Mesothelial cell of epicardium (in vitro differentiated cells): Measurements from ENCODE around the gene AMZ2. TPM values are rescaled to one million over a fixed set of nuclear protein-coding genes. Genes with fewer than 3 reads are reported as not detected.
"Not testable (repeated sequence)": the region's sequence is repeated elsewhere in the genome, so short reads cannot be mapped to it uniquely, and the experiment has no call there.

Experiments
- DNase-seq, 2 experiments: peaks; one replicate each; pipeline ENCODE4 v3.0.0; 2021; ENCODE audit warnings: low spot score in 2 of 2; ENCODE audit not compliant: unreplicated experiment in 2 of 2
- H3K27ac Mint-ChIP-seq: 2 replicates; pipeline ENCODE4 v1.8.0; 2021; ENCODE audit warnings: mixed read lengths
- H3K27me3 Mint-ChIP-seq: 2 replicates; pipeline ENCODE4 v1.8.0; 2021; ENCODE audit warnings: low read depth, mixed read lengths
- H3K36me3 Mint-ChIP-seq: 2 replicates; pipeline ENCODE4 v1.8.0; 2021; ENCODE audit warnings: mixed read lengths
- H3K4me1 Mint-ChIP-seq: 2 replicates; pipeline ENCODE4 v1.8.0; 2021; ENCODE audit warnings: mixed read lengths
- H3K4me3 Mint-ChIP-seq: 2 replicates; pipeline ENCODE4 v1.8.0; 2021; ENCODE audit warnings: mild to moderate bottlenecking, moderate library complexity, mixed read lengths
- H3K9me3 Mint-ChIP-seq: 2 replicates; pipeline ENCODE4 v1.8.0; 2021; ENCODE audit warnings: mixed read lengths
- total RNA-seq: library from RNA; stranded (reverse); gene quantifications from 3 replicates; pipeline ENCODE4 v1.2.1, GENCODE V29; 2021
- TF ChIP-seq, protein P1 (sequence below): fragments of 200-600 bp; sonication (generic); IDR thresholded peaks from one replicate; pipeline ENCODE4 v1.5.0; 2021; ENCODE audit warnings: antibody characterized with exemption; ENCODE audit not compliant: unreplicated experiment

The AMZ2 gene, protein sequence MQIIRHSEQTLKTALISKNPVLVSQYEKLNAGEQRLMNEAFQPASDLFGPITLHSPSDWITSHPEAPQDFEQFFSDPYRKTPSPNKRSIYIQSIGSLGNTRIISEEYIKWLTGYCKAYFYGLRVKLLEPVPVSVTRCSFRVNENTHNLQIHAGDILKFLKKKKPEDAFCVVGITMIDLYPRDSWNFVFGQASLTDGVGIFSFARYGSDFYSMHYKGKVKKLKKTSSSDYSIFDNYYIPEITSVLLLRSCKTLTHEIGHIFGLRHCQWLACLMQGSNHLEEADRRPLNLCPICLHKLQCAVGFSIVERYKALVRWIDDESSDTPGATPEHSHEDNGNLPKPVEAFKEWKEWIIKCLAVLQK
- 63.2 to 85.1 TPM (median 65.4 TPM) in 3 replicates for total RNA-seq

DNA sequence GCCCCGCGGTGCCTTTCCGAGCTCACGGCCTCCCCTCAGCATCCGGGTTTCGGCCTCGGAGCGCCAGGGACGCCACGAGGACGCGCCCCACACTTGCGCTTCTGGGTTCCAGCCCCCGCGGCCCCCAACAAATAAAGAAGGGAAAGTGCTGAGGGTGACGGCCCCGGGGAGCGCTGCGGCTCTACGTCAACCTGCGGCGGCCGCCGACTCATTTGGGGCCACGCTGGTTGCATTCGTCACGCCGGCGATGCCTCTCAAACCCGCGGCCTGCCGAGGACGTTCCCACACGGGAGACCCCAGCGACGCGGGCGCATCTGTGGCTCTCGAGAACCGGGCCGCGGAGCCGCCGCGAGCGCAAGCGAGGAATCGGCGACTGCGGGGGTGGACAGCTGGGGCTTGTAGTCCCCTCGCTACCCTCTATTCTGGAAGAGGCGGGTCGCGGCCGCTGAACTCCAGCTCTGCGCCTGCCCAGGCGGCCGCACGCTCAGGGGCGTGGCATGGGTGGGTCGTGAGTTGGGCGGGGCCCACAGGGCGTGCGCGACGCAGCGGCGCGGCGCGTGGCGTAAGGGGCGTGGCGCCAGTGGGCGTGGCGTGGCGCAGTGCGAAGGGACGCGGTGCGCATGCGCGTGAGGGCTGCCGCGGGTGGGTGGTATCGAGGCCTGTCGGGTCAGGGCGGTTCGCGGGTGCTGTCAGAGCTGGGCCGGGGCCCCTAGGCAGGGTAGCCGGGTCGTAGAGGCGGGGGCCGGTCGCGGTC lies at the start of gene AMZ2:
TSS of gene AMZ2 (plus strand) at position 599 of the 754 bp plus-strand sequence. CDS start 2,145 bp downstream, outside the sequence.
- peak within 1 kb of the TSS; percentile 85 for H3K27ac Mint-ChIP-seq

DNA sequence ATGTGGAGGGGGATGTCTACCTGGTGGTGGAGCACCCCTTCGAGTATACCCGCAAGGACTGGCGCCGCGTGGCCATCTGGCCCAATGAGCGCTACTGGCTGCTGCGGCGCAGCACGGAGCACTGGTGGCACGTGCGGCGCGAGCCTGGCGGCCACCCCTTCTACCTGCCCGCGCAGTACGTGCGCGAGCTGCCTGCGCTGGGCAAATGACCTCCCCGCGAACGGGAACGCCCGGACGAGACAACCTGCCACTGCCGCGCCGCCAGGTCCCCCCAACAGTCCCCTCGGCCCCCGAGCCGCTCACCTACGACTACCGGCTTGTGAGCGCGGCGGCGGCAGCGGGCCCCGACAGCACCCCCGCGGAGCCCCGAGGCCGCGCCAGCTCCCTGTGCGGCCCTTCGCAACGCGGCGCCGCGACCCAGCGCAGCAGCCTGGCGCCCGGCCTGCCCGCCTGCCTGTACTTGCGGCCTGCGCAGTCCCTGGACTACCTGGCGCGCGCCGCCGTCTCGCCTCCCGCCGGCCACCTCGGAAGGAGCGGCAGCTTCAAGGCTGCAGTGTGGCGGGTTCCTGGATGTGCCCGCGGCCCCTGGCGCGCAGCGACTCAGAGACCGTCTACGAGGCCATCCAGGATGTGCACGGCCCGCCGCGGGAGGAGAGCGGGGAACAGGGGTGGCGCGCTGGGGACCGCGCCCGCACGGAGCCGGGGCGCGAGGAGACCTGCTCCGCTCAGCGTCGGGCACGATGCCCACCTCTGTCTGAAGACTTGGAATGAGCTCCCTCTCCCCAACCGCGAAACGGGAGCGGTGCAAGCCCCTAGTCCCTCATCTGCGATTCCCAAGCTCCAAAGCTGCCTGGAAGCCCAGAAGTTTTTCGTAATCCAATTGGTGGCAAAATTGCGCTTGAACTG lies 48.7 kb upstream of the AMZ2 start:
- peaks cover 90% of the 10 kb centered on the region for H3K27me3 Mint-ChIP-seq
- TF ChIP-seq, protein P1, sequence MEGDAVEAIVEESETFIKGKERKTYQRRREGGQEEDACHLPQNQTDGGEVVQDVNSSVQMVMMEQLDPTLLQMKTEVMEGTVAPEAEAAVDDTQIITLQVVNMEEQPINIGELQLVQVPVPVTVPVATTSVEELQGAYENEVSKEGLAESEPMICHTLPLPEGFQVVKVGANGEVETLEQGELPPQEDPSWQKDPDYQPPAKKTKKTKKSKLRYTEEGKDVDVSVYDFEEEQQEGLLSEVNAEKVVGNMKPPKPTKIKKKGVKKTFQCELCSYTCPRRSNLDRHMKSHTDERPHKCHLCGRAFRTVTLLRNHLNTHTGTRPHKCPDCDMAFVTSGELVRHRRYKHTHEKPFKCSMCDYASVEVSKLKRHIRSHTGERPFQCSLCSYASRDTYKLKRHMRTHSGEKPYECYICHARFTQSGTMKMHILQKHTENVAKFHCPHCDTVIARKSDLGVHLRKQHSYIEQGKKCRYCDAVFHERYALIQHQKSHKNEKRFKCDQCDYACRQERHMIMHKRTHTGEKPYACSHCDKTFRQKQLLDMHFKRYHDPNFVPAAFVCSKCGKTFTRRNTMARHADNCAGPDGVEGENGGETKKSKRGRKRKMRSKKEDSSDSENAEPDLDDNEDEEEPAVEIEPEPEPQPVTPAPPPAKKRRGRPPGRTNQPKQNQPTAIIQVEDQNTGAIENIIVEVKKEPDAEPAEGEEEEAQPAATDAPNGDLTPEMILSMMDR = no peak
- DNase-seq = peak in 1 of 2 experiments; percentile 46
- peak overlapping the region; percentile 34 for H3K4me3 Mint-ChIP-seq
- H3K9me3 Mint-ChIP-seq = no peaks in the 10 kb centered on the region
- no peak overlapping the region for H3K27ac Mint-ChIP-seq
- no peaks in the 10 kb centered on the region for H3K36me3 Mint-ChIP-seq
- H3K4me1 Mint-ChIP-seq = peaks cover 16% of the 10 kb centered on the region

More for the DNA sequence above, at the start of gene AMZ2:
- Mint-ChIP-seq H3K36me3 (peaks cover 3% of the 10 kb centered on the region), H3K4me3 (peak within 1 kb of the TSS; percentile 92), H3K4me1 (peaks cover 14% of the 10 kb centered on the region), H3K27me3 (no peaks in the 10 kb centered on the region), H3K9me3 (no peaks in the 10 kb centered on the region)
- peak; percentile 91 to 98 for DNase-seq
- TF ChIP-seq, protein P1 = no peak

DNA sequence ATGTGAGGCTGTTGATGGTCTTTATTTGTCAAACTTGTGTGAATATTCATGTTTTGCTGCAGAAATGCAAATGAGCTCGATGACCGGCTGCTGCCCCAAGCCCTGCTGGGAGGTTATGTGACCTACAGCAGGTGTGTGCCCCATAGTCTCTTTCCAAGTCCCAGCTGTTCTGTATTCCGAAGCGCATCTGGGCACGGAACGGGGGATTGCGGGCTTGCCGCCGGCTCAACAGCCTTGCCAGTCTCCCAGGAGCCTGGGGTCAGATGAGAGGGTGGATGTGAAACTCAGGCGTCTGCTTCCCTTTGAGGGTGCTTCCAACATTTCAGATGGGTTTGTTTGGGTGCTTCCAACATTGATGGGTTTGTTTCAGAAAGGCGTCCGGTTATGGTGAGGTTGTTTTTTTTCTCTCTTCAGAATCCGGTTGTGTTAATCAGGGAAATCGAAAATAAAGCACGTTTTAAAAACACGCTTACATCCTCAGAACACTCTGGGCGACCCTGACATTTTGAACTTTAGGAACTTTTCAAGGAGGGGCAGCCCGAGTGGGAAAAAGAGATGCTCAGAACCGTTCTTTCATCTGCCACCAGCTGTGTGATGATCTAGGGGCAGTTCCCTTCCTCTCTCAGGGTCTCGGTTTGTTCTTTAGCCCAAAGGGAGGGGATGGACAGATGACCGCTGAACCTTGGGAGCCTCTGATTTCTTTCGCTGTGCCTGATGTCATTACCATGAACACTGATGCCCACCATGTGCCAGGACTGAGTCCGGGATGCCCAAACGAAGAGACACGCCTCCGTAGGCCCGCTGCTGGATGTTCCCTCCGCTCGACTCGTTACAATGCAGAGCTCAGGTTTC lies 47.8 kb upstream of the AMZ2 start:
- Mint-ChIP-seq H3K4me1 (peaks cover 16% of the 10 kb centered on the region), H3K36me3 (no peaks in the 10 kb centered on the region), H3K27me3 (peaks cover 87% of the 10 kb centered on the region), H3K27ac (no peak overlapping the region), H3K9me3 (no peaks in the 10 kb centered on the region), H3K4me3 (peak overlapping the region; percentile 34)
- TF ChIP-seq, protein P1 = no peak
- DNase-seq = no peak

DNA sequence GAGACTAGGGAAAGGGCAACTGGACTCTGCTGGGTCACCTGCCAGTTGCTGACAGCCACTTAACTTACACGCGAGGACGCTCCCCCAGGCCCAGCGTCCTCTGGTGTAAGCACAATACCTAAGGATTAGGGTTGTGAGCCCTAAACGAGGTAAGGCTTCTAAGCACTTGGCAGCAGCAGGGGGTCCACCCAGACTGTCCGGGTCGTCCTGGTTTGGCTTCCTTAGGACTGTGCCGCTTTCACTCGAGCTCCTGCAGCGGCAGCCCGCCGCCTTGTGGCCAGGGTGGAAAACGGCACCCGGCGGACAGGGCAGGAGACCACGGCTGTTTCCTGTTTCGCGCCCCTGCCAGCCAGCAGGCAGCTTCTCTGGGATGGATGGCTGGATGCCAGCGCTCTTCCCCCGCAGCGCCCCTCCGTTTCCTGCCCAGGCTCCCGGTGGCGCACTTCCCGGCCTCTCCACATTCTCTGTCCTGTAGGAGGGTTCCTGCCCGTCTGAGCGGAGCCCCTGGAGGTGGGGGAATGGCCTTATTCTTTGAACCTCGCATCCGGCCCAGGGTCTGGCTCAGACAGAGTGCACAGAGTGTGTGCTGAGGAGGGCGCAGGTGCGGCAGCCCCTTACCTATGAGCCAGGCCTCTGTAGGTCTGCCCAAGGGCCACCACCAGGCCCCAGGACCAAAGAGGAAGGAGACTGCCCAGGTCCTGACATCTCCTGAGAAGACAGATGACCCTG lies 47.0 kb upstream of the AMZ2 start:
- Mint-ChIP-seq H3K4me1 (peaks cover 11% of the 10 kb centered on the region), H3K9me3 (no peaks in the 10 kb centered on the region), H3K36me3 (no peaks in the 10 kb centered on the region), H3K27ac (no peak overlapping the region), H3K27me3 (peaks cover 80% of the 10 kb centered on the region), H3K4me3 (no peak overlapping the region)
- peak; percentile 64 to 87 for DNase-seq
- TF ChIP-seq, protein P1 = peak; percentile 87

DNA sequence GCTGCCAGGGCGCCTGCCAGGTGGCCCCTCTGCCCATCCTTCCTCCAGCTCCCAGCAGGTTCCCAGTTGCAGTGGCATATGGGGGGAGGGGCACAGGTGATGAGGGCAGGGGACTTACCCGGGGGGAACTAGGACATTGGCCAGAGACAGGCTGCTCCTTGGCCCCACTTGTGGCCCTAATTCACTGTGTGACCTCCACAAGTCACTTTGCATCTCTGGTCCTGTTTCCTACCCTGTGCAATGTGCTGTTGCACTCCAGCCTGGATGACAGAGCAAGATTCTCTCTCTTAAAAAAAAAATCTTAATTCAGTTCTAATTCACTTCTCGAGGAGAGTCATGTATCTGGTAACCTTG lies 46.4 kb upstream of the AMZ2 start:
- Mint-ChIP-seq H3K4me1 (peaks cover 13% of the 10 kb centered on the region), H3K27me3 (peaks cover 76% of the 10 kb centered on the region)
- H3K4me3 Mint-ChIP-seq, DNase-seq, H3K36me3 Mint-ChIP-seq, H3K9me3 Mint-ChIP-seq, H3K27ac Mint-ChIP-seq: not testable (repeated sequence)

DNA sequence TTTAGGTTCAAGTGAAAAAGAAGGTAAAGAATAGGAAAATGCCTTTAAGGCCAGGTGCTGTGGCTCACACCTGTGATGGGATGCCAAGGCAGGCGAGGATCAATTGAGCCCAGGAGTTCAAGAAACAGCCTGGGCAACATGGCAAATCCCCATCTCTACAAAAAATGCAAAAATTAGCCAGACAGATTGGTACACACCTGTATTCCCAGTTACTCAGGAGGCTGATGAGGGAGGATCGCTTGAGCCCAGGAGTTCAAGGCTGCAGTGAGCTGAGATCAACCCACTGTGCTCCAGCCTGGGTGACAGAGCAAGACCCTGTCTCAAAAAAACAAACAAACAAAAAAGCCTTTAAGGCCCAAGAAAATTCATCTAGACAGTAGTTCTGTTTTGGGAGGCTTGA lies 45.5 kb upstream of the AMZ2 start:
- H3K9me3 Mint-ChIP-seq, H3K27ac Mint-ChIP-seq, DNase-seq, H3K36me3 Mint-ChIP-seq, H3K4me3 Mint-ChIP-seq: not testable (repeated sequence)
- peaks cover 66% of the 10 kb centered on the region for H3K27me3 Mint-ChIP-seq
- peaks cover 19% of the 10 kb centered on the region for H3K4me1 Mint-ChIP-seq
